ENCODE results near the gene SLC10A7. TPM values are rescaled to one million over a fixed set of nuclear protein-coding genes. Genes with fewer than 3 reads are reported as not detected.

Gene SLC10A7
- total RNA-seq, 2 experiments from 2014 or later: 15.1 to 16.3 TPM

GRCh38 chr4:146498291-146498690 lies 23.4 kb downstream of the SLC10A7 start:
- CTCF ChIA-PET: no interaction called here

GRCh38 chr4:146495269-146495668 lies 26.5 kb downstream of the SLC10A7 start:
- ChIA-PET CTCF (no interaction called here), POLR2A (interaction anchor here (0.7 kb wide), 1 partner anchor 9 kb away, joined by 3 read pairs; no protein-coding TSS in a partner anchor)

More at GRCh38 chr4:146498291-146498690, 23.4 kb downstream of the SLC10A7 start:
- POLR2A ChIA-PET: no interaction called here

GRCh38 chr4:146494143-146494542 lies 27.6 kb downstream of the SLC10A7 start:
- ChIA-PET CTCF (no interaction called here), POLR2A (no interaction called here)

- ChIA-PET POLR2A (no interaction called here), CTCF (no interaction called here)
Observed at GRCh38 chr4:146490106-146490505, 31.6 kb downstream of the SLC10A7 start.

- CTCF ChIA-PET: interaction anchor here (0.5 kb wide), 1 partner anchor 1242 kb away, joined by 4 read pairs; no protein-coding TSS in a partner anchor
Observed at GRCh38 chr4:146488495-146489174, 33.1 kb downstream of the SLC10A7 start.

GRCh38 chr4:146486565-146486964 lies 35.2 kb downstream of the SLC10A7 start:
- CTCF ChIA-PET: no interaction called here
- POLR2A ChIA-PET: interaction anchor here (0.5 kb wide), 2 partner anchors 9 to 10 kb away, joined by 3 to 4 read pairs; no protein-coding TSS in a partner anchor

More at GRCh38 chr4:146488495-146489174, 33.1 kb downstream of the SLC10A7 start:
- POLR2A ChIA-PET: no interaction called here

GRCh38 chr4:146485968-146486367 lies 35.8 kb downstream of the SLC10A7 start:
- ChIA-PET POLR2A (interaction anchor here (0.5 kb wide), 1 partner anchor 9 kb away, joined by 3 read pairs; no protein-coding TSS in a partner anchor), CTCF (no interaction called here)

- POLR2A ChIA-PET: no interaction called here
- CTCF ChIA-PET: interaction anchor here (0.7 kb wide), 2 partner anchors 669 to 1436 kb away, joined by 3 read pairs; no protein-coding TSS in a partner anchor
Observed at GRCh38 chr4:146482788-146483187, 39.0 kb downstream of the SLC10A7 start.

GRCh38 chr4:146481246-146481645 lies 40.5 kb downstream of the SLC10A7 start:
- POLR2A ChIA-PET: no interaction called here
- CTCF ChIA-PET: no interaction called here

GRCh38 chr4:146478009-146478408 lies 43.7 kb downstream of the SLC10A7 start:
- CTCF ChIA-PET: no interaction called here
- POLR2A ChIA-PET: no interaction called here

GRCh38 chr4:146477054-146477453 lies 44.7 kb downstream of the SLC10A7 start:
- ChIA-PET POLR2A (no interaction called here), CTCF (no interaction called here)

- CTCF ChIA-PET: no interaction called here
Observed at GRCh38 chr4:146472404-146472803, 49.3 kb downstream of the SLC10A7 start.

GRCh38 chr4:146470604-146471003 lies 51.1 kb downstream of the SLC10A7 start:
- POLR2A ChIA-PET: no interaction called here

More at GRCh38 chr4:146472404-146472803, 49.3 kb downstream of the SLC10A7 start:
- POLR2A ChIA-PET: no interaction called here

GRCh38 chr4:146469022-146469421 lies 52.7 kb downstream of the SLC10A7 start:
- CTCF ChIA-PET: no interaction called here
- POLR2A ChIA-PET: no interaction called here

More at GRCh38 chr4:146470604-146471003, 51.1 kb downstream of the SLC10A7 start:
- CTCF ChIA-PET: no interaction called here

GRCh38 chr4:146465628-146466027 lies 56.1 kb downstream of the SLC10A7 start:
- ChIA-PET POLR2A (no interaction called here), CTCF (no interaction called here)

- CTCF ChIA-PET: no interaction called here
- POLR2A ChIA-PET: no interaction called here
Observed at GRCh38 chr4:146462251-146462650, 59.5 kb downstream of the SLC10A7 start.

- ChIA-PET CTCF (no interaction called here), POLR2A (no interaction called here)
Observed at GRCh38 chr4:146458594-146458993, 63.1 kb downstream of the SLC10A7 start.

GRCh38 chr4:146456681-146457080 lies 65.1 kb downstream of the SLC10A7 start:
- CTCF ChIA-PET: no interaction called here
- POLR2A ChIA-PET: no interaction called here

- POLR2A ChIA-PET: no interaction called here
- CTCF ChIA-PET: no interaction called here
Observed at GRCh38 chr4:146453181-146453807, 68.4 kb downstream of the SLC10A7 start.

GRCh38 chr4:146450524-146450923 lies 71.2 kb downstream of the SLC10A7 start:
- POLR2A ChIA-PET: no interaction called here
- CTCF ChIA-PET: no interaction called here

GRCh38 chr4:146446555-146446954 lies 75.2 kb downstream of the SLC10A7 start:
- POLR2A ChIA-PET: no interaction called here
- CTCF ChIA-PET: no interaction called here
